ENCODE results near the gene PCDHGB4. TPM values are rescaled to one million over a fixed set of nuclear protein-coding genes. Genes with fewer than 3 reads are reported as not detected.
"Not testable (repeated sequence)": the region's sequence is repeated elsewhere in the genome, so short reads cannot be mapped to it uniquely, and the experiment has no call there.

The PCDHGB4 gene
- total and polyA plus RNA-seq, 2 of the 4 experiments (the other 2 are of a cell fraction): 10.0 to 17.6 TPM

DNA sequence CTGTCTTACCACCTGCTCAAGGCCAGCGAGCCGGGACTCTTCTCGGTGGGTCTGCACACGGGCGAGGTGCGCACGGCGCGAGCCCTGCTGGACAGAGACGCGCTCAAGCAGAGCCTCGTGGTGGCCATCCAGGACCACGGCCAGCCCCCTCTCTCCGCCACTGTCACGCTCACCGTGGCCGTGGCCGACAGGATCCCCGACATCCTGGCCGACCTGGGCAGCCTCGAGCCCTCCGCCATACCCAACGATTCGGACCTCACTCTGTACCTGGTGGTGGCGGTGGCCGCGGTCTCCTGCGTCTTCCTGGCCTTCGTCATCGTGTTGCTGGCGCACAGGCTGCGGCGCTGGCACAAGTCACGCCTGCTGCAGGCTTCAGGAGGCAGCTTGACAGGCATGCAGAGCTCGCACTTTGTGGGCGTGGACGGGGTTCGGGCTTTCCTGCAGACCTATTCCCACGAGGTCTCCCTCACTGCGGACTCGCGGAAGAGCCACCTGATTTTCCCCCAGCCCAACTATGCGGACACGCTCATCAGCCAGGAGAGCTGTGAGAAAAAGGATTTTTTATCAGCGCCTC lies 46.6 kb upstream of the PCDHGB4 start:
- H4K91ac ChIP-seq (ENCODE audit: insufficient read depth, low read depth, low read length); in situ Hi-C loops (cut with MboI; ENCODE audit: low sequenced_read_pairs); H2AK9ac ChIP-seq (replicated peaks; ENCODE audit: low read depth, low read length, poor library complexity); H3K23ac ChIP-seq (ENCODE audit: low read depth, low read length); H4K8ac ChIP-seq (ENCODE audit: low read depth in 2 of 2, low read length in 2 of 2); H3K36me3 ChIP-seq (ENCODE audit: control insufficient read depth, insufficient read depth, low read length); BruUV-seq (replicated peaks); H2AK5ac ChIP-seq (ENCODE audit: low read depth, low read length); H3K9ac ChIP-seq (ENCODE audit: low read depth, low read length); H3K27ac ChIP-seq (ENCODE audit: insufficient read depth, low read length); POLR2A ChIA-PET (ENCODE audit: unreplicated experiment); H3K18ac ChIP-seq (ENCODE audit: low read depth, low read length); H3K14ac ChIP-seq (replicated peaks; ENCODE audit: low read depth, low read length); CTCF ChIA-PET; dilution Hi-C loops (cut with HindIII; ENCODE audit: low sequenced_read_pairs, unreplicated experiment); DNase-seq; H3K79me1 ChIP-seq (ENCODE audit: low read depth in 1 of 2, low read length in 2 of 2); ATAC-seq (ENCODE audit: low read depth); H3K9me1 ChIP-seq (ENCODE audit: insufficient read depth, low read length); H2BK15ac ChIP-seq (ENCODE audit: low read depth, low read length); H3K27me3 ChIP-seq (ENCODE audit: control insufficient read depth, insufficient read depth, low read length); H2BK5ac ChIP-seq (ENCODE audit: low read depth, low read length, poor library complexity, severe bottlenecking); H2BK20ac ChIP-seq (ENCODE audit: low read depth, low read length); H2AFZ ChIP-seq (replicated peaks; ENCODE audit: low read length, poor library complexity); H4K20me1 ChIP-seq (ENCODE audit: insufficient read depth, low read length); H3K56ac ChIP-seq (ENCODE audit: extremely low read depth, insufficient read depth, low read length); H3K4me1 ChIP-seq (ENCODE audit: control insufficient read depth, insufficient read depth, low read length); H3K4me3 ChIP-seq (ENCODE audit: insufficient read depth, low read depth, low read length); H4K5ac ChIP-seq (ENCODE audit: low read depth, low read length); H3K4ac ChIP-seq (ENCODE audit: low read depth, low read length); intact Hi-C loops (cut with micrococcal nuclease); H2BK120ac ChIP-seq (ENCODE audit: low read depth, low read length); H3K4me2 ChIP-seq (ENCODE audit: low read depth, low read length): not testable (repeated sequence)
- peaks cover 46% of the 10 kb centered on the region for H3K9me3 ChIP-seq (ENCODE audit: control insufficient read depth, insufficient read depth, low read length)
- WGBS, 2 experiments (ENCODE audit: extremely low coverage in 2 of 2, insufficient read length in 1 of 2): 73% methylated on average over 8 of the region's 45 CpGs; no CpG with 5 or more reads in 1 of the 2 experiments
